Measurements from ENCODE around the gene CEACAM20. TPM values are rescaled to one million over a fixed set of nuclear protein-coding genes. Genes with fewer than 3 reads are reported as not detected.

The CEACAM20 gene
- not detected for total RNA-seq (ENCODE audit: unreplicated experiment)
- long read RNA-seq: 0 reads

GRCh38 chr19:44529536-44529935, at the start of gene CEACAM20:
CEACAM20 (minus strand) TSS chr19:44529675; CDS start chr19:44529509, 166 bp downstream.
- Mint-ChIP-seq H3K4me1 (ENCODE audit: unreplicated experiment) (no peaks in the 10 kb centered on the region), H3K4me3 (ENCODE audit: unreplicated experiment) (peak within 1 kb of the TSS; percentile 35), H3K9me3 (ENCODE audit: unreplicated experiment) (peaks cover 52% of the 10 kb centered on the region), H3K36me3 (ENCODE audit: low read depth, unreplicated experiment) (peaks cover 10% of the 10 kb centered on the region), H3K27me3 (ENCODE audit: unreplicated experiment) (peaks cover 2% of the 10 kb centered on the region), H3K27ac (ENCODE audit: unreplicated experiment) (no peak within 1 kb of the TSS)
- no peak for TF ChIP-seq CTCF (IDR thresholded peaks at IDR 0.05; ENCODE audit: unreplicated experiment)
- no peak for DNase-seq (ENCODE audit: low spot score)

GRCh38 chr19:44577566-44577874, 48.0 kb upstream of the CEACAM20 start:
- no peaks in the 10 kb centered on the region for H3K36me3 Mint-ChIP-seq (ENCODE audit: low read depth, unreplicated experiment)
- no peak for DNase-seq (ENCODE audit: low spot score)
- no peaks in the 10 kb centered on the region for H3K9me3 Mint-ChIP-seq (ENCODE audit: unreplicated experiment)
- H3K4me3 Mint-ChIP-seq (ENCODE audit: unreplicated experiment): no peak overlapping the region
- H3K4me1 Mint-ChIP-seq (ENCODE audit: unreplicated experiment): no peaks in the 10 kb centered on the region
- H3K27ac Mint-ChIP-seq (ENCODE audit: unreplicated experiment): no peak overlapping the region
- no peak for TF ChIP-seq CTCF (IDR thresholded peaks at IDR 0.05; ENCODE audit: unreplicated experiment)
- H3K27me3 Mint-ChIP-seq (ENCODE audit: unreplicated experiment): peaks cover 3% of the 10 kb centered on the region

- Mint-ChIP-seq H3K4me1 (ENCODE audit: unreplicated experiment) (no peaks in the 10 kb centered on the region), H3K9me3 (ENCODE audit: unreplicated experiment) (no peaks in the 10 kb centered on the region), H3K36me3 (ENCODE audit: low read depth, unreplicated experiment) (no peaks in the 10 kb centered on the region), H3K4me3 (ENCODE audit: unreplicated experiment) (no peak overlapping the region), H3K27me3 (ENCODE audit: unreplicated experiment) (peaks cover 3% of the 10 kb centered on the region), H3K27ac (ENCODE audit: unreplicated experiment) (no peak overlapping the region)
- TF ChIP-seq CTCF (IDR thresholded peaks at IDR 0.05; ENCODE audit: unreplicated experiment): peak; percentile 62
- DNase-seq (ENCODE audit: low spot score): peak; percentile 23
These were observed 47.5 kb upstream of the CEACAM20 start for GRCh38 chr19:44576843-44577565.

GRCh38 chr19:44575116-44575700, 45.7 kb upstream of the CEACAM20 start:
- H3K27me3 Mint-ChIP-seq (ENCODE audit: unreplicated experiment): peaks cover 2% of the 10 kb centered on the region
- H3K36me3 Mint-ChIP-seq (ENCODE audit: low read depth, unreplicated experiment): no peaks in the 10 kb centered on the region
- TF ChIP-seq CTCF (IDR thresholded peaks at IDR 0.05; ENCODE audit: unreplicated experiment): no peak
- no peak for DNase-seq (ENCODE audit: low spot score)
- no peak overlapping the region for H3K27ac Mint-ChIP-seq (ENCODE audit: unreplicated experiment)
- no peak overlapping the region for H3K4me3 Mint-ChIP-seq (ENCODE audit: unreplicated experiment)
- no peaks in the 10 kb centered on the region for H3K4me1 Mint-ChIP-seq (ENCODE audit: unreplicated experiment)
- no peaks in the 10 kb centered on the region for H3K9me3 Mint-ChIP-seq (ENCODE audit: unreplicated experiment)
